K562 (cell line): ENCODE results near the gene KPTN. TPM values are rescaled to one million over a fixed set of nuclear protein-coding genes. Genes with fewer than 3 reads are reported as not detected.

Experiments used
- ATAC-seq: fragments of 200-7000 bp; cut with Tn5 transposase; 3 replicates; pipeline ENCODE4 v1.9.1; 2020; ENCODE audit warnings: moderate library complexity
- BruUV-seq: library from RNA; stranded (reverse); fragments of 400-500 nt; replicated peaks from 2 replicates; lab custom pipeline; 2021; lab: Mats Ljungman, UMichigan
- CTCF ChIA-PET: fragments of 300-600 bp; formaldehyde crosslinking; extraction: SDS; loops from one replicate; lab custom pipeline; 2021; ENCODE audit warnings: low intra/inter-chr PET ratio; lab: Yijun Ruan, JAX
- POLR2A ChIA-PET: fragments of 300-600, 350-650 bp; sonication (Branson Sonifier 250); formaldehyde crosslinking; extraction: SDS; loops from one replicate; lab custom pipeline; 2021; ENCODE audit warnings: antibody characterized with exemption, inconsistent platforms; lab: Yijun Ruan, JAX
- DNase-seq, 4 experiments: peaks; one replicate each; pipeline versions ENCODE4 v3.0.0 to v3.0.0-alpha.2; 2011 to 2018; ENCODE audit warnings: low spot score in 3 of 4, mixed read lengths in 3 of 4; ENCODE audit errors: extremely low read depth in 1 of 4
- FAIRE-seq: peaks from 2 replicates; lab custom pipeline; 2011; peaks lifted over from hg19 to GRCh38; lab: Jason Lieb, UNC
- H2AFZ ChIP-seq: 2 replicates; pipeline ENCODE4 v1.6.0; 2011; ENCODE audit warnings: low read depth, low read length, control low read depth, inconsistent platforms
- H3K27ac ChIP-seq: fragments of 200-600 bp; 3 replicates; pipeline ENCODE4 v1.8.0; 2011; ENCODE audit warnings: low read depth, mild to moderate bottlenecking, control low read depth, inconsistent platforms, low read length, moderate library complexity, mixed read lengths; ENCODE audit errors: extremely low read depth
- H3K27me3 ChIP-seq, 2 experiments: fragments of 300-600 bp in 1 of 2; 2 replicates in 1 of 2; 3 replicates in 1 of 2; pipeline versions ENCODE4 v1.6.0 to v1.8.0; 2011; ENCODE audit warnings: inconsistent platforms in 2 of 2, low read length in 2 of 2, mild to moderate bottlenecking in 1 of 2, mixed read lengths in 1 of 2, moderate library complexity in 1 of 2; ENCODE audit not compliant: control insufficient read depth in 2 of 2, insufficient read depth in 2 of 2
- H3K36me3 ChIP-seq: fragments of 300-600 bp; 3 replicates; pipeline ENCODE4 v1.8.0; 2011; ENCODE audit warnings: mild to moderate bottlenecking, low read length, inconsistent platforms; ENCODE audit not compliant: control insufficient read depth, insufficient read depth
- H3K4me1 ChIP-seq, 2 experiments: fragments of 200-600 bp in 1 of 2; replicated peaks in 1 of 2; 2 replicates in 1 of 2; 3 replicates in 1 of 2; pipeline versions ENCODE4 v1.5.1 to v1.8.0; 2011; ENCODE audit warnings: inconsistent platforms in 2 of 2, low read length in 2 of 2, mild to moderate bottlenecking in 1 of 2, mixed read lengths in 1 of 2, moderate library complexity in 1 of 2; ENCODE audit not compliant: control insufficient read depth in 2 of 2, insufficient read depth in 2 of 2
- H3K4me2 ChIP-seq: 2 replicates; pipeline ENCODE4 v1.6.1; 2011; ENCODE audit warnings: low read length, control low read depth, inconsistent platforms, mixed read lengths; ENCODE audit not compliant: insufficient read depth
- H3K4me3 ChIP-seq: fragments of 200-600 bp; sonication (generic), shearing (Covaris generic); 2 replicates; pipeline ENCODE4 v1.5.1; 2016; ENCODE audit warnings: control low read depth, inconsistent platforms
- H3K79me2 ChIP-seq: fragments of 200-600 bp; 3 replicates; pipeline ENCODE4 v1.8.0; 2011; ENCODE audit warnings: low read length, inconsistent platforms; ENCODE audit not compliant: control insufficient read depth, insufficient read depth
- H3K9ac ChIP-seq, 2 experiments: 2 replicates each; pipeline versions ENCODE4 v1.6.0 to v1.6.1; 2011; ENCODE audit warnings: low read depth in 2 of 2, low read length in 2 of 2, control low read depth in 1 of 2, inconsistent platforms in 1 of 2, mild to moderate bottlenecking in 1 of 2, mixed read lengths in 1 of 2; ENCODE audit not compliant: insufficient read depth in 1 of 2
- H3K9me1 ChIP-seq: one replicate; pipeline ENCODE4 v1.6.0; 2011; ENCODE audit warnings: inconsistent platforms, mild to moderate bottlenecking, low read length, moderate library complexity; ENCODE audit not compliant: control insufficient read depth, insufficient read depth
- H3K9me3 ChIP-seq: replicated peaks from 2 replicates; pipeline ENCODE4 v1.5.1; 2011; ENCODE audit warnings: low read depth, low read length, inconsistent platforms; ENCODE audit not compliant: control insufficient read depth, insufficient read depth
- H4K20me1 ChIP-seq: replicated peaks from 2 replicates; pipeline ENCODE4 v1.6.1; 2011; ENCODE audit warnings: low read length, inconsistent platforms, mixed read lengths; ENCODE audit not compliant: control insufficient read depth, insufficient read depth
- ATF1 ChIP-seq, 2 experiments: fragments of 450-650 bp in 1 of 2; IDR thresholded peaks; 2 replicates each; pipeline ENCODE4 v1.6.1; 2016; ENCODE audit warnings: missing compliant biosample characterization in 1 of 2, missing genetic modification characterization in 1 of 2
- CHD2 ChIP-seq: IDR thresholded peaks from 2 replicates; pipeline ENCODE4 v1.6.1; 2011; ENCODE audit warnings: low read depth, low read length
- HDAC3 ChIP-seq: fragments of 450-650 bp; IDR thresholded peaks from 2 replicates; pipeline ENCODE4 v1.6.1; 2018; ENCODE audit warnings: borderline replicate concordance, mild to moderate bottlenecking, moderate library complexity; ENCODE audit not compliant: partially characterized antibody
- L3MBTL2 ChIP-seq: fragments of 450-650 bp; IDR thresholded peaks from 2 replicates; pipeline ENCODE4 v1.6.1; 2016; ENCODE audit warnings: mild to moderate bottlenecking, moderate library complexity
- SRSF7 ChIP-seq: fragments of 200-400 bp; formaldehyde crosslinking; optimal IDR thresholded peaks from 2 replicates; pipeline ENCODE3; 2017; ENCODE audit warnings: mild to moderate bottlenecking, low read depth, low read length
- STAT5A ChIP-seq: IDR thresholded peaks from 2 replicates; pipeline ENCODE4 v1.6.1; 2012; ENCODE audit warnings: low read length, inconsistent platforms, borderline replicate concordance
- WGBS: fragments of 100-300 bp; shearing (Covaris generic); methylation state at CpG from one replicate; pipeline ENCODE4 v1.1.6; 2016; ENCODE audit warnings: low coverage, mixed read lengths; ENCODE audit not compliant: insufficient coverage; ENCODE audit errors: missing lambda C conversion rate; 5-methylcytosine and 5-hydroxymethylcytosine counted together
- in situ Hi-C: fragments of 300-500 bp; cut with MboI; formaldehyde crosslinking; loops from 4 replicates; pipeline ENCODE4 v1.15.0; 2018; ENCODE audit warnings: inconsistent platforms, mixed read lengths
- intact Hi-C: fragments of 100-400 bp; cut with micrococcal nuclease; formaldehyde crosslinking; loops from 2 replicates; pipeline ENCODE4 v1.14.2; 2022
- polyA plus RNA-seq, 8 experiments: library from polyadenylated mRNA; depleted of rRNA in 4 of 8; stranded (reverse) in 5 of 8; unstranded in 3 of 8; fragments of >200 nt; fragmentation: Nextera tagmentation in 2 of 8; fragmentation: Illumina TruSeq in 1 of 8; extraction: Ambion mirVana in 2 of 8; extraction: Trizol in 1 of 8; gene quantifications; 2 replicates each; pipeline versions ENCODE4 v1.2.1 to v1.2.3, GENCODE V29; 2011 to 2014; ENCODE audit warnings: inconsistent platforms in 1 of 8, missing spikeins in 1 of 8
- total RNA-seq, 7 experiments: library from RNA; depleted of rRNA in 6 of 7; stranded (reverse); fragments of >200 nt in 6 of 7; fragmentation: Illumina TruSeq in 2 of 7; extraction: Trizol in 2 of 7; gene quantifications; 2 replicates each; pipeline versions ENCODE4 v1.2.1 to v1.2.3, GENCODE V29; 2011 to 2021; ENCODE audit warnings: low replicate concordance in 1 of 7
- TF ChIP-seq, protein P1 (sequence below): sonication (generic); formaldehyde crosslinking; IDR thresholded peaks from 2 replicates; pipeline ENCODE4 v1.8.1; 2023; ENCODE audit warnings: mild to moderate bottlenecking, missing genetic modification reagents
- TF ChIP-seq, protein P2 (sequence below), 3 experiments: IDR thresholded peaks in 2 of 3; conservative IDR thresholded peaks in 1 of 3; 2 replicates each; pipeline ENCODE4 v1.5.1; 2011 to 2012; ENCODE audit warnings: low read length in 3 of 3, mild to moderate bottlenecking in 3 of 3, control low read depth in 2 of 3, improper control_type of control experiment in 1 of 3, inconsistent platforms in 1 of 3, low read depth in 1 of 3, mixed read lengths in 1 of 3, moderate library complexity in 1 of 3; ENCODE audit not compliant: insufficient read depth in 2 of 3
- TF ChIP-seq, protein P3 (sequence below), 2 experiments: IDR thresholded peaks; 2 replicates each; pipeline ENCODE4 v1.6.1; 2011; ENCODE audit warnings: borderline replicate concordance in 1 of 2, control low read depth in 1 of 2, low read depth in 1 of 2, low read length in 1 of 2, mild to moderate bottlenecking in 1 of 2, mixed read lengths in 1 of 2, moderate library complexity in 1 of 2; ENCODE audit not compliant: insufficient read depth in 1 of 2, insufficient read length in 1 of 2, poor library complexity in 1 of 2, severe bottlenecking in 1 of 2; ENCODE audit errors: extremely low read depth in 1 of 2

Gene KPTN
- total and polyA plus RNA-seq, 9 of the 15 experiments (the other 6 are each of a cell fraction or from before 2014, with no cell fraction given) = 0.56 to 18.2 (median 8.5) TPM

DNA sequence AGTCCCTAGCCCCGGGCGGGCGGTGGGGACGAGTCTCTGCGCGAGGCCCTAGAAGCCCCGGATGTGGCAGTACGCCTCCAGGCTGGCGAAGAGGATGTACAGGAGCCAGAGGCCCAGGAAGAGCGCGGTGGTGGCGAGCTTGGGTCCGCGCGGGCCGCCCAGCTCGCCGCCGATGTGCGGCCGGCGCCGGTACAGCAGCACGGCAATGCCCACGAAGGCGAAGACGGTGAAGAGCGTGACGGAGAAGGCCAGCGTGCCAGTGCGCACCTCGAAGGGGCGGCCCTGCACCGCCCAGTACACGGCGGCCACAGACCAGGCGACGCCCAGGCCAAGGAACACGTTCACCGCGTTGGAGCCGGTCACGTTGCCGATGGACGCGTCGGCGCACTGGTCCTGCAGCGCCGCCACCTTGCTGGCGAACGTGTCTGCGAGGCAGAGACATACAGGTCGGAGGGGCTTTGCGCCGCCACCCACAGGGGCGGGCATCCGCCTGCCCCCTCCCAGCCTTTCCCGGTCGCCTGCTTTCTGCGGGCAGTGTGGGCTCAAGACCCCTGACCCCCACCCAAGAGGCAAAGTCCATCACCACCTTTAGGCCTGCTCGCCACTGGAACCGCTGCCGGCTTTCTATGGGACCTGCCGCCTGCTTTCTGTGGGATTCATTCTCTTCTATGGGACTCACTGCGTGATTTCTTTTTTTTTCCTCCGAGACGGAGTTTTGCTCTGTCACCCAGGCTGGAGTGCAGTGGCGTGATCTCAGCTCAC is 53.8 kb downstream of the KPTN start:
- Histone ChIP-seq H2AFZ (no peak overlapping the region), H3K9ac (0 out of 4 replicates have a peak overlapping the region, but pooled peaks of 1 of the 2 experiments have one; percentile 33), H3K9me1 (no peaks in the 10 kb centered on the region), H3K9me3 (no peaks in the 10 kb centered on the region), H3K4me2 (no peak overlapping the region), H3K79me2 (no peaks in the 10 kb centered on the region), H3K4me1 (peaks cover 11 to 35% of the 10 kb centered on the region in 2 experiments; a peak in 3 of 5 replicates), H4K20me1 (peaks cover 7% of the 10 kb centered on the region; the same call in 1 of the 2 replicates), H3K27ac (no peak overlapping the region)
- ChIA-PET CTCF (interaction anchor here (1.0 kb wide), 1 partner anchor 267 kb away, joined by 4 read pairs; no protein-coding TSS in a partner anchor), POLR2A (interaction anchor here (0.6 to 0.9 kb wide), 2 partner anchors 16 to 65 kb away, joined by 3 to 4 read pairs; no protein-coding TSS in a partner anchor)
- WGBS = 55% methylated on average over 47 of the region's 69 CpGs
- in situ Hi-C loops = no loop called here
- no peak for DNase-seq
- no peak for ATAC-seq
- FAIRE-seq = no peak
- intact Hi-C loops = no loop called here
- no TSS peak for BruUV-seq
- TF ChIP-seq SRSF7 (peak; percentile 66), L3MBTL2 (0 out of 2 replicates have a peak, but pooled peaks have one; percentile 34), CHD2 (no peak), STAT5A (no peak), ATF1 (CRISPR knock-in tag; IDR thresholded peaks at IDR 0.05) (no peak), ATF1 (tag; IDR thresholded peaks at IDR 0.05) (no peak), HDAC3 (no peak)
- TF ChIP-seq, protein P1, sequence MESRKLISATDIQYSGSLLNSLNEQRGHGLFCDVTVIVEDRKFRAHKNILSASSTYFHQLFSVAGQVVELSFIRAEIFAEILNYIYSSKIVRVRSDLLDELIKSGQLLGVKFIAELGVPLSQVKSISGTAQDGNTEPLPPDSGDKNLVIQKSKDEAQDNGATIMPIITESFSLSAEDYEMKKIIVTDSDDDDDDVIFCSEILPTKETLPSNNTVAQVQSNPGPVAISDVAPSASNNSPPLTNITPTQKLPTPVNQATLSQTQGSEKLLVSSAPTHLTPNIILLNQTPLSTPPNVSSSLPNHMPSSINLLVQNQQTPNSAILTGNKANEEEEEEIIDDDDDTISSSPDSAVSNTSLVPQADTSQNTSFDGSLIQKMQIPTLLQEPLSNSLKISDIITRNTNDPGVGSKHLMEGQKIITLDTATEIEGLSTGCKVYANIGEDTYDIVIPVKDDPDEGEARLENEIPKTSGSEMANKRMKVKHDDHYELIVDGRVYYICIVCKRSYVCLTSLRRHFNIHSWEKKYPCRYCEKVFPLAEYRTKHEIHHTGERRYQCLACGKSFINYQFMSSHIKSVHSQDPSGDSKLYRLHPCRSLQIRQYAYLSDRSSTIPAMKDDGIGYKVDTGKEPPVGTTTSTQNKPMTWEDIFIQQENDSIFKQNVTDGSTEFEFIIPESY (CRISPR knock-in tag) = peak; percentile 68; the same call in 1 of the 2 replicates
- TF ChIP-seq, protein P2, sequence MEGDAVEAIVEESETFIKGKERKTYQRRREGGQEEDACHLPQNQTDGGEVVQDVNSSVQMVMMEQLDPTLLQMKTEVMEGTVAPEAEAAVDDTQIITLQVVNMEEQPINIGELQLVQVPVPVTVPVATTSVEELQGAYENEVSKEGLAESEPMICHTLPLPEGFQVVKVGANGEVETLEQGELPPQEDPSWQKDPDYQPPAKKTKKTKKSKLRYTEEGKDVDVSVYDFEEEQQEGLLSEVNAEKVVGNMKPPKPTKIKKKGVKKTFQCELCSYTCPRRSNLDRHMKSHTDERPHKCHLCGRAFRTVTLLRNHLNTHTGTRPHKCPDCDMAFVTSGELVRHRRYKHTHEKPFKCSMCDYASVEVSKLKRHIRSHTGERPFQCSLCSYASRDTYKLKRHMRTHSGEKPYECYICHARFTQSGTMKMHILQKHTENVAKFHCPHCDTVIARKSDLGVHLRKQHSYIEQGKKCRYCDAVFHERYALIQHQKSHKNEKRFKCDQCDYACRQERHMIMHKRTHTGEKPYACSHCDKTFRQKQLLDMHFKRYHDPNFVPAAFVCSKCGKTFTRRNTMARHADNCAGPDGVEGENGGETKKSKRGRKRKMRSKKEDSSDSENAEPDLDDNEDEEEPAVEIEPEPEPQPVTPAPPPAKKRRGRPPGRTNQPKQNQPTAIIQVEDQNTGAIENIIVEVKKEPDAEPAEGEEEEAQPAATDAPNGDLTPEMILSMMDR (IDR thresholded peaks at IDR 0.05 in 2 of 3, conservative IDR thresholded peaks at IDR 0.05 in 1 of 3; ENCODE audit: insufficient read depth in 2 of 3, low read depth in 1 of 3, low read length in 3 of 3) = 0 out of 6 replicates have a peak, but pooled peaks of 1 of the 3 experiments have one; percentile 19
- TF ChIP-seq, protein P3, sequence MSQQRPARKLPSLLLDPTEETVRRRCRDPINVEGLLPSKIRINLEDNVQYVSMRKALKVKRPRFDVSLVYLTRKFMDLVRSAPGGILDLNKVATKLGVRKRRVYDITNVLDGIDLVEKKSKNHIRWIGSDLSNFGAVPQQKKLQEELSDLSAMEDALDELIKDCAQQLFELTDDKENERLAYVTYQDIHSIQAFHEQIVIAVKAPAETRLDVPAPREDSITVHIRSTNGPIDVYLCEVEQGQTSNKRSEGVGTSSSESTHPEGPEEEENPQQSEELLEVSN (IDR thresholded peaks at IDR 0.05; ENCODE audit: borderline replicate concordance in 1 of 2, extremely low read depth in 1 of 2, insufficient read depth in 1 of 2, insufficient read length in 1 of 2, low read depth in 1 of 2, low read length in 1 of 2, poor library complexity in 1 of 2, severe bottlenecking in 1 of 2) = peak in 1 of 2 experiments; percentile 51
- TF ChIP-seq, all 486 proteins: peak for 5
- no peak overlapping the region for H3K4me3 ChIP-seq
- peaks cover 0 to 13% of the 10 kb centered on the region in 2 experiments; a peak in 1 of 5 replicates for H3K27me3 ChIP-seq
- H3K36me3 ChIP-seq = no peaks in the 10 kb centered on the region
